ELR (cell line): ENCODE data around the gene DHX16.
A peak's percentile ranks its signal among the peaks of the same experiment; 100 is the strongest.

Source experiments
- DNase-seq: peaks from one replicate; pipeline ENCODE4 v3.0.0-alpha.2; 2015; ENCODE audit warnings: low read depth

Gene DHX16

DNA sequence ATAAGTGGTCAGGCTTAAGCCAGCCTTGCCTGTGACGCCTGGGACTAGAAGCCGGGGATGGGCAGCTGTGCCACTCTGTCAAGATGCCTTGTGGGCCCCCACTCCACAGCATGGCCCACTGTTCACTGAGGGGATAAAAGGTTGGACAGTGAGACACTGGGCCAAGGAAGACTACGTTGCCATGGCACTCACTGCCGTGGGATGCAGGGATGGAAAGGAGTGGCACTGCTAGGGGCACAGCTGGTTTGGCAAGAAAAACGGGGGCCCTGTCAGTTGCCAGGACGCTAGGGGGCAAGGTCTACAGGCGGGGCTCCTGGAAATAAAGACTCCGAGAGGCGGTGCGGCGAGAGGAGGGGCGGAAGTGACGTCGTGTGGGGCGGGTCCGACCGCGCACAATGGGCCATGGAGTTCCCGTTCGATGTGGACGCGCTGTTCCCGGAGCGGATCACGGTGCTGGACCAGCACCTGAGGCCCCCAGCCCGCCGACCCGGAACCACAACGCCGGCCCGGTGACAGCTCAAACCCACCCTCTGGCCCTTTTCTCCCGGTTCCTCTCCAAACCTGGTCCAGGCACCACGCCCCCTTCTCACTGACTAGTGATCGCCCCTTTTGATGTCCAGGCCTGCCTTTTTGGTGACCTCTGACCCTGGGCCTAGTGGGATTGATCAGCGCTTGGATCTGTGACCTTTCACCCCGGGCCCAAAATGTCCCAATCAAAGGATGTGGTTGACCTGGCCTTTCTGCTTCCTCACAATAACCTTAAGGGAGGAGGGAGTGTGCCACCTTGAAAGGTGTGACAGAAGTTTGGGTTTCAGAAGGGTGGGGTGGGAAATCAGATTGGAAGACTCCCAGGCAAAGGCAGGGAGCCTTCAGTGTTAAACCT is 46.1 kb downstream of the DHX16 start, which contains the start of gene ATAT1:
Gene ATAT1, plus strand, starts transcription at position 391 of the 883 bp plus-strand sequence.
- DNase-seq: peak; percentile 89

DNA sequence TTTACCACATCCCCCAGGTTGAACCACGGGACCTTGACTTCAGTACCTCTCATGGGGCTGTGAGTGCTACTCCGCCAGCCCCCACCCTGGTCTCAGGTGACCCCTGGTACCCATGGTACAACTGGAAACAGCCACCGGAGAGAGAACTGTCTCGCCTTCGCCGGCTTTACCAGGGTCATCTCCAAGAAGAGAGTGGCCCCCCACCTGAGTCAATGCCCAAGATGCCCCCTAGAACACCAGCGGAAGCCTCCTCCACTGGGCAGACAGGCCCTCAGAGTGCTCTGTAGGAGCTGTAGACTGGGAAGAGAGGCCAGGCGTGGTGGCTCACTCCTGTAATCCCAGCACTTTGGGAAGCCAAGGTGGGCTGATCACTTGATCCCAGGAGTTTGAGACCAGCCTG is 47.3 kb downstream of the DHX16 start:
- no peak for DNase-seq

DNA sequence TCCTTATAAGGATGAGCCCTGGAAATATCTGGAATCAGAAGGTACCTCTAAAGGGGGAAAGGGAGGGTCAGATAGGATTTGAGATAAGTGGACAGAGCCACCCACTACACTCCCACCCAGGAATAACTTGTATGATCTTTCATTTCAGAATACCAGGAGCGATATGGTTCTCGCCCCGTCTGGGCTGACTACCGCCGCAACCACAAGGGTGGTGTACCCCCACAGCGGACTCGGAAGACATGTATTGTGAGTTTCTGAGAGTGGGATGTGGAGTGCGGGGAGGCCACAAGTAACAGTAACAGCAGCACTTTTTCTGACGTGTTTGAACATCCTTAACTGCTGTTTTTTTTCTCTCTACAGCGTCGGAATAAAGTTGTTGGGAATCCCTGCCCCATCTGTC is 53.2 kb downstream of the DHX16 start:
- no peak for DNase-seq

DNA sequence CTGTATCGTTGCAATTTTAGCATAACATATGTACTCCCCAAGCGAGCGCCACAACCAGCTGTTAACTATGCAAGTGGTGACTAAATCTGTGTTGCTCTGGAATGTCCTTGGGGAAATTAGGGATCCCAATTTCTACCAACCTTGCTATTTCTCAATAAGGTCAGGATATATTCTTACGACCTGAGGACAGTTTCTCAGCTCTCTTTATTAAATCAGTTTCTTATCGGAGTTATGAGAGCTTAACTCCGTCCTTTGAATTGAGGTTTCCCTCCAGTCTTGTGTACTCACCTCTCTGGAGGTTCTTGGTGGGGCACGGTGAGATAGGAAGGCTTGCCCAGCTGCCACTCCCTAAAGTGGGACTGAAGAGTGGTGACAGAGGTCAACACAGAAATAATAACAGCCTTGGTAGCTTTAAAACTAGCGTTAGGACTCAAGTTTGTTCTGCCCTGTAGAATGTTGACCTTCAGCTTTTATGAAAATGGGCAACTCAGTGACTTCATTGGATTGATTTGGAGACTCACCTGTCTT is 54.5 kb downstream of the DHX16 start:
- peak; percentile 45 for DNase-seq

DNA sequence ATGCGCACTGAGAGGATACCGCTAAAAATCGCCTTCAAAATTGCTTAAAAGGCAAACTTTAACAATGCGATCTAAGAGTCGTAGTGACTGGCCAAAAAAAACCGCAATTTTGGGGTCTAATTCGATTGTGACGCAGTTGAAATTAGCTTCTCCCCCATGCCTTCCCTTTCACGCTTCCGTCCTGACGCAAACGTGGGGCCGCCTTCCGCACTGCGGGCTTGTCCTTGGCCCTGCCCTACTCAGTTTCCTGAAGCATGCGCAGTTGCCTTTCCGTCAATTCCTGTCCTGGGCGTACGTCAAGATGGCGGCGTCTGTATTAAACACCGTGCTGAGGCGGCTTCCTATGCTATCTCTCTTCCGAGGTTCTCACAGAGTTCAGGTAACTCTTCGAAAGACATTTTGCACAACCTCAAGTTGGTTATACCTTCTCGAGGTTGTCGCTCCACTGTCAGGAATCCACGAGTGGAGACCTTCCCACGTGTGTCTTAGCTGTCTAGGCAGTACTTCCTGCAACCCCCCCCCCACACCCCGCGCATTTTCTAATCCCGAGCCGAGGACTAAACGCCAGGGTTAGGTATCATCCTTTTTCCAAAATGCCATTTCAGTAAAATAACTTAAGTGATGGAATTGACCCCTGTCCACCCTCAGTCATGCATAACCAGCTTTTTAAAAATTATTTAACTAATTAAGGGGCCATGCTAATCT is 55.1 kb downstream of the DHX16 start, which contains the start of gene MRPS18B:
Gene MRPS18B, plus strand, starts transcription at position 276 of the 705 bp plus-strand sequence. Its CDS starts 26 bp downstream, at position 302.
- DNase-seq: peak; percentile 98

DNA sequence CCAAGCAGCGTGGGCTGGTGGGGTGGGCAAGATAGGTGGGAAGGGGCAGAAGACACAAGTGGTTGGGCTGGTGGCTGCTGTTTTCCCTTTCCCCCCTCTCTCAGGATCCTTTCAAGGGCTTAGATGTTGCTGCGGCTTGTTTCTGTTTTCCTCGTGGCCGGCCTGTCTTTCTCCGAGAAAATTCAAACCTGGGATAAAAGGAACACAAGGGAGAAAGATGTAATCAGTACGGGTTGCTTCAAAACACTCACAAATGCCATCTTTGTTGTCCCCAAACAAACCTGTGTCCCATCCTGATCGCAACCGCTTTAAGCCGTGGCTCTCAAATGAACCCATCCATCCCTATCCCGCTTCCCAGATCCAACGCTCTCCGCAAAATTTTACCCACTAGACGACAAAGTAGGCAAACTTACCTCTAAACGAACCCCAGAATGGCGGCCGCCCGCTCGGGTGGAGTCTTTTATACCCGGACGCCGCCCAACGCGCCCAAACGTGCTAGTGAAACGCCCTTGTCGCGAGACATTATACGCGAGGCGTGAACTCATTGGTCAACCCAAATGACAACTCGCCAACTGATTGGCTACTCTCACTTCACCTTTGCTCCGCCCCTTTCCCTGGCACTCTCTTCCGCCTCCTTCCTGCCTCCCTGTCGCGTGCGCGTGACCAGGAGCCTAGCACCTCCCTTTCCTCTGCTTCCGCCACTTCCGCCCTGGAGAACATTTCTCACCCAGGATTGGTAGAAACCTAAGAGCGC is 55.8 kb downstream of the DHX16 start, which contains the start of gene PPP1R10:
Gene PPP1R10, minus strand, starts transcription at position 433 of the 754 bp plus-strand sequence. CDS start 7,299 bp downstream, outside the sequence.
- peak; percentile 100 for DNase-seq

DNA sequence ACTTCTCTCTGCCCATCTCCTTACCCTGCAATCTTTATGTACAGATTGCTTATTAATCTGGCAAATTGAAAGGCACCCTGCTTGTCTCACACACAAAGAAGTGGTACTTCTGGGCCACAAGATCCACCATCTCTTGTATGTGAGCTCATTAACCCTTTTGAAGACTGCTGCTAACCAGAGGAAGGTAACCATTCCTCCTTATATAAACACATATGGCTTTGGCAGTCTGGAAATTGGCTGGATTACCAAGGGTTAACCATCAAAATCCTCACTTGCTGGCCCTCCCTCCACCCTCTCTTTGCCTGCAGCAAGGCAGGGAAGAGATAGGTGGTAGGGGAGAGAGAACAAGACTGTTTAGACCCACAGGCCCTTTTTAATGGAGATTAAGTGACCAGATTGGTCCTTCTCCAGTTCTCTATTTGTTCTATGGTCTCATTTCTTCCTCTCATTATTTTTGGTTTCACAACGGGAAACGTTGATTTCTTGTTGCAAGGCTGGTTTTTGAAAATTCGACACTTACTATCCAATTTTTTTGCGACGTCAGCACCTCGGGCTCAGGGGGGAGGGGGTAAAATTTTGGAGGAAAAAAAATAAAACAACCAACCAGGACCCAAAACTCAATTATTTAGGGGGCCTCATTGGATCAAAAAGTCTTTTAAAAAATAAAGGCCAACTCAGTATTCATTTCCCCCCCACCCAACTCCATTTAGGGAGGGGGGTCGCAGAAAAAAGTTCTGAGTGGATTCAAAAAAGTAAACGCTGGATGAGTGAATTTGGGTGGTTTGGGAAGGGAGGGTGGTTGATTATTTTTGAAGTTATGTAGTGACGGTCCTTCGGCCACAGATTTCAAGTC is 56.6 kb downstream of the DHX16 start:
- peak; percentile 63 for DNase-seq

DNA sequence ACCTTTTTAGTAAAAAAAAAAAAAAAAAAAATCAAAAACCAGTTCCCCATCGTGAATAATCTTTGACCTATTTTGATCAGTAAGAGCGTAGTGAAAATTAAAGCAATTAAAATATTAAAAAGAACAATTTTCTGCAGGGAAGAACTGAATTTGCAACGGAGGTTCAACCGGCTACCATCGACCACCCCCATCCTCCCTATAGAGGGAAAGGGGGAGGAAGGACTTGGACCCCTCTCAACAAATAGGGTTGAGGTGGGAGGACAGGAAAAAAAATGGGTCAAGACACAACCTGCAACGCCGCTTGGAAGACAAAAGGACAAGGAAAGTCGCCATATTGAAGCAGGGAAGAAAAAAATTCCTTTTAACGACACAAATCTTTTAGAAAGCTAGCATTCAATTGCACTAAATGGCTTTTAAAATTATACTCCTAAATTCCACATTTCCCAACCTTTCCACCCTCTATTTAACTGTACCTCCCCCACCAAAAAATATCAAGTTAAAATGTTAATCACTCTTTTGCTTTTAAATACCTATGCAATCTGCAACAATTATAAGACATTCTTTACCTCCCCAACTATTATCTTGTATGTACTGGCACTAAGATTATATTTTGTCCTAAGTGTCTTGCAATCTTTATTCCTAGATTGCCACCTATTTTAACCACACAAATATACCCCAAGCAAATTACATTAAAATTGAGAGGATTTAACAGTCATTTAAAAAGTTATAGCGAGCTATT is 57.4 kb downstream of the DHX16 start:
- DNase-seq: peak; percentile 91

DNA sequence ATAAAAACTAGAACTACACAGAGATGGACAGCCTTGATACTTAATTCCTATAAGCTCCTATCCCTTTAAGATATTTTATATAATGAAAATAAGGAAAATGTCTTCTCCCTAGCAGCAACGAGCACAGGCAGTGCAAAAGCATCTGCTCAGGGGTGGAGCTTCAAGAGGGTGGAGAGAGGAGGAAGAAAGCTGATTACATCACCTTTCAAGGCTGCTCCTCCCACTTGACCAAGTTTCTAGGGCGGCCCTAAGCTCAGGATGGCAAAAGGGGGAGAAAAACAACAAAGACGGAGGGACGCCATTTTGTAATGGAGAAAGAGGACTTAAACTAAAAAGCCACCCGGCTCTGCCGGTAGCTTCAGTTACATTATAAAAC is 58.0 kb downstream of the DHX16 start:
- DNase-seq: peak; percentile 98

DNA sequence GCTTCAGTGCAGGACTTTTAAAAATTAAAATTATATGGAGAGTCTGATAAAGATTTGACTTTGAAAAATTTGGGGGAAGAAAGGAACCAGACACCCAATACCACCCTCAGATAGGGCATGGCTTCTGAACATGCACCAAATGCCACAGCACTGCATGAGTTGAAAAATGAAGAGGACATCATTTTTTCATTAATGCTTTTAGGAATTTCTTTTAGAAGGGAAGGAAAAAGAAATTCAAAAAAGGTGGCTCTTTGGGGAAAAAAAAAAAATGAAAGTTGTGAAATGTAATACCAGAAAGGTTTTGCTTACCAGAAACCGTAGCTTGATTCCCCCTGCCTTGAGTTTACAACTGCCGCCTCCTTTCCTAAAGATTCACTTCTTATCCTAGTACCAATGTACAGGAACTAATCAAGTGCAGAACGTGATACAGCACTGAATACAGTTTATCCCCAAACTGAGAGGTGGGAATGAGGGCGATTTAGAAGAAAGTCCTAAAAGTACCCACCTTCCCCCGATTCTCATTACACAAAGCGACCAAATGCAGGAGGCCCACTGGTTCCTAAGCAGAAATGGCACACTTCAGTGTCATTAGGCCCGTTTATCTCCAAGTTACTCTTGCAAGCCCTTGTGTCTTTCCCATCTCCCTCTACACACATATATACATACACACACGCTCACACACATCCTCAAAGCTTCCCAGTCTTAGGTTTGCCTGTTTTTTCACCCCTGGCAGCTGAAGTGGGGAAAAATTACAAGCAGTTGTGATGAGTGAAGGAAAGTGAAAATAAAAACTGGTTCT is 58.6 kb downstream of the DHX16 start:
- DNase-seq: no peak

DNA sequence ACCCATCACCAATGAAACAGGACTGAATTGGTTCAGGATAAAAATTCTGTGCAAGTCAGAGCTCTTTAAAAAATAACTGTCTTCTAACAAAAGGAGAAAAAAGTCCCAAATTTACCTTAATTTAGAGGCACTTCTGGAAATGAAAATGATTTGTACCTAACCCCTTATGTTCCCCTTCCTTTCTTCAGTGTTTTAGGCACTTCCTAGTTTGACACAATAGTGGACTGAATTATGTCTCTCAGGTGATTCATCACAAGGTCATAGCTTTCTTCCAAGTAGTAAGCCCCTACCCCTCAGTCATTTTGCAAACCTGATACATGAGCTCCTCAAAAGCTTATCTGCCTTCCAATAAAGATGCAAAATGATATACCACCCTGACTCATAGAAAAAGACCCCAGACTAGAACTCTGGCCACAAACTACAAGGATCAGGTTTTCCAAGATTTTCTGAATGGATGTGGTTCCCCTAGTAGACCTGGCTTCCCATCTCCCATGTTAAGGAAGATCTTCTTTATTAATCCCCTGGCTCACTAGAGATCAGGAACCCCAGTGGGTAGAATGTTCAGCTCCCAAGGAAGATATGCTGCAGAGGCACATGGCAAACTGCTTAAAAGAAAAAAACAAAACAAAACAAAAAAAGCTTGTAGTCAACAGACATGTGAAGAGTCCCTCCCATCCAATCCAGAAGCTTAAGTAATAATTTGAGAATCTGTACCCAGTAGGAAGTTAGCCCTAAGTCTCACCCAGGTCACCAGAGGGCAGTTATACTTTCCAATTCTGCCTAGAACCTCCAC is 59.4 kb downstream of the DHX16 start:
- DNase-seq: peak; percentile 73

DNA sequence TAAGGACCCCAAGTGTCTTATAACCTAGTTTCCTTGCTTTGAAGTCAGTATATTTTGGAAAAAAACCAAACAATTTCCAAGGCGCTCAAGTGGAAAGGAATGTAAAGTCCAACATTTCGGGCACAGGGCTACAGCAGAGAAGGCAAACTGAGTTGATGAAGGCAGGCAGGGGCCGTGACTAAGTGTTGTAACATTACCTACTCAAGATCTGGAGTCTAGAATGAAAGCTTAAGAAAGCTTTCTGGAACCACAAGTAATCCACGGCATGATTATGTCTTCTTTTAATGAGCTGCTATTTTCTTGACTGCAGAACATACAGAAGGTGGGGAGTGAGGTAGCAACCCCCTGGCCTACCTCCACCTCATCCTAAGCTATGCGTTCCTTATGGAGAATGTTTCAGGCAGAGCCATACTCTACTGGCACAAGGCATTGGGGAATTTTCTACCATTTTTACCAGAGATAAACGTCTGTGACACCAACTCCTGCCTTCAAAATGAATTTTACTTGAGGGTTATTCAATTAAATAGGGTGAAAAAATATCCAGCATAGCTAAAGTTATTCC is 60.0 kb downstream of the DHX16 start:
- peak; percentile 50 for DNase-seq

DNA sequence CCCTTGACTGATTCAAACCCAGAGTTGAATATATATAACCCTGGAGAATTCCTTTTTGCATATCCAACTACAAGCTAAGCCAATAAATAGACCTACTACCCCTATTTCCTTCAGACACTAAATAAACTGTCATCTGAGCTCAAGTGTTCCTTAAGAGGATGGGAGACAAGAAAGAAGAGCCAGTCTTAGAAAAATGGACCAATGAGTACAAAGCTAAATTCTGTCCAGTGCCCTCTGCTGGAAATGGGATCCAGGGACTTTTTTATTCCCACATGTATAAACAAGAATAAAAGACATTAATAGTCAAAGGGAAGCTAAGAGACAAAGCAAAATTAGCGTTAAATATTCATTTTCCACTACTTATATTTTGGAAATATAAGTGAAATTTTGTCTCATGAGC is 60.6 kb downstream of the DHX16 start:
- DNase-seq: peak; percentile 61

DNA sequence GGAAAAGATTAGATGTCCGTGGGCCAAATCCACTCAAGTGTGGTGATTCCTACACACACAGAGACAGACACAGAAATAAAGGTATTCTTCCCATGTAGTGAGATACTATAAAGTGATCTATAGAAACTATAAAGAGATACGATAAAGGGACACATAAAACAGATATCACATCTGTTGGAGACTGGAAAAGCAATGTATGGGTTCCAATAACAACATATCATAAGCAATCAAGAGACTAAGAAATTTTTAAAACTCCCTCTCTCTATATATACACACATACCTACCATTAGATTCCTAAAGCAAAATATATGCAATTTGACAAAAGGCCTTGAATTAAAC is 61.0 kb downstream of the DHX16 start:
- DNase-seq: no peak

DNA sequence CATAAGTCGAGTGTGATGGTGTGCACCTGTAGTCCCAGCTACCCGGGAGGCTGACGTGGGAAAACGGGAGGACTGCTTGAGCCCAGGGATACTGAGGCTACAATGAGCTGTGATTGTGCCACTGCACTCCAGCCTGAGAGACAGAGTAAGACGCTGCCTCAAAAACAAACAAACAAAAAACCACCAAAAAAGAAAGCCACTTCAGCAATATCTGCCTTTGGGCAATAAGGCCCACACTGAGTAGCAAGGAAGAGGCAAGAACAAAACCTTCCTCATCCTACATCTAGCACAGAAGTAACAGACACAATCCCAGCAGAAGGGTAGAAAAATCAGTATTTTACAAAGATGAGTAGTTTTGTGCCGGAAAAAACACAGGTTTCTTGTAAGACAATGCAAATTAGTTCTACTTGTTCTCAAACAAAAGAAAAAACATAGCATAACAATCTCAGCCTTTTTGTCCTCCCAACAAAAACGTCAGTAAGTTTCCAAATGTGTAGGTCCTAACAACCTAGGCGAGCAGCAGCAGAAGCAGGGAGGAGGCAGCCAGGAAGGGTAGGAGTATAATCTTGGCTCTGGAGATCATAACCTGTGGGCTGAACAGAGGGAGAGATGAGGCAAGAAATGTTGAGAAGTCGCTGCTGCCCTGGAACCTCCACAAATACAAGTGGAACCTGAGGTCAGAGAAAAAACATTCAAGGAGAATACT is 61.5 kb downstream of the DHX16 start:
- DNase-seq: no peak

DNA sequence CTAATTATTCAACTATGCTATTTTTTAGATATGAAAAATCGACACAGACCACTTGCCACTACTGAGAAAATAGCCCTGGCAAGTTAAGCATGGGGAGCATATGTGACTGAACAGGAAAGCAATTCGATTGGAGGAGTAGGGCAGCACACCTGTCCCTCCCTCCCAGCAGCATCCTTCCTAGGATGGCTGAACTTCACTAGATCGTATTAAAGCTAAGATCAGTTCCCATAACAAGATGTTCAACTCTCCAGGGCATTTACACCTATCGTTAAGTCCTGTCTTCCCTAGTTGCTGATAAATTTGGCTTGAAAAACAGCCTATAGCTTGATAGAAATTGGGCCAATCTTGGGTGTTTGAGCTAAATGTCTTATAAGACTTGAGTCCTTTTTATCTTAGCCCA is 62.7 kb downstream of the DHX16 start:
- no peak for DNase-seq

DNA sequence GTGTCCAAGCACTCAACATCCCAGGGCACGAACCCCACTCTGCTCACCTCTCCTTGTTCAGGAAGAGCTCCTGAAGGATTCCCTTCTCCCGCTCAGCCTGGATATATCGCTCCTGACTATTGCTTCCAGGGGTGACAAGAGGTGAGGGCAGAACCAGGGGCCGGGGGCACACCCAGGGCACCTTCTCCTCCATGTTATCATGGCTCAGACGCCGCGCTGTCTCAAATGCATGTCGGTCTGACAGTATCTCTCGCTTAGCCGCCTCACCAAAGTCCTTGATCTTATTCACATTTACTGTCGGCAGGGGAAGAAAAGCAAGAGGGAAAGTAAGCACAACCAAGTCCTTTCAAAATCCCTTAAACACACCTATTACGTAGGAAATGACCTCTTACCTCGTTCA is 68.8 kb downstream of the DHX16 start:
- no peak for DNase-seq
